ENCODE measurements around the gene LGALS8. TPM values are rescaled to one million over a fixed set of nuclear protein-coding genes. Genes with fewer than 3 reads are reported as not detected.
"Not testable (repeated sequence)": the region's sequence is repeated elsewhere in the genome, so short reads cannot be mapped to it uniquely, and the experiment has no call there.

LGALS8 gene
- polyA plus RNA-seq, 1 donor (not counting 4 experiments of a cell fraction or from before 2014, with no cell fraction given): 75.2 TPM

DNA sequence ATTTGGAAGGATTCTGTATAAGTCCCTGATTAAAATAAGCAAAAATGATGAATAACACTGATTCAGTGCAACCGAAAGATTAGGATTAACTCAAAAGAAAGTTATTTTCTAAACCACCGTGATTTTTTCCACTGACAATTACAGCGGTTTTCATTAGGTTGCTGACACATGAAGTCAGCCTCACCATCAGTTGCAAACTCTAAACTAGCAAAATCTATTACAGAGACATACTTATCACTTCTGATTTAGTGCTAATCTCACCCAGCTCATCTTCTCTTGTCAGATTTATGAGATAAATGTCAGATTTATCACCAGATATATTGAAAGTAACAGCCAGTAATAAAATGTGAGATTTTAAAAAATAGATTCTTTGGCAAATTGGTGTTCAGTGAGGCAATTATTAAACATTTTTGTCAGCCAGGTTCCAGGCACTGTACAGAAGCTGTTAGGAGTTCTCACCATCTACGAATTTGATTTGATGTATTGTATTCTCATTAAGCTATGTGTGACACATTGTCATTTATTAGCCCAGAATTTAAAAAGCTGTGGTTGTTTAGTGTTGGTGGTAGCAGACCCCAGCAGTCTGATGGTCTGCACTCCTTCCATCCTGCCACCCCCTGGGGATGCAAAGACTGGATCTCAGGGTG, 37.3 kb upstream of the LGALS8 start:
- H3K27ac ChIP-seq (ENCODE audit: control insufficient read depth, insufficient read depth, low read length): no peak overlapping the region
- no peak overlapping the region for H3K4me3 ChIP-seq (ENCODE audit: control insufficient read depth in 2 of 3, extremely low read depth in 1 of 3, insufficient read depth in 2 of 3, low read depth in 1 of 3, low read length in 3 of 3)
- no peak overlapping the region for H3K9ac ChIP-seq (ENCODE audit: control insufficient read depth, extremely low read depth, insufficient read depth, low read length)
- H2AFZ ChIP-seq (ENCODE audit: control insufficient read depth, low read length): no peak overlapping the region
- H3K9me1 ChIP-seq (ENCODE audit: control insufficient read depth, extremely low read depth, insufficient read depth, low read length): no peaks in the 10 kb centered on the region
- H4K20me1 ChIP-seq (ENCODE audit: control insufficient read depth, extremely low read depth, insufficient read depth, low read length): no peaks in the 10 kb centered on the region
- no peaks in the 10 kb centered on the region for H3K27me3 ChIP-seq (ENCODE audit: control insufficient read depth, extremely low read depth, insufficient read depth, low read length)
- dilution Hi-C loops (cut with MboI; ENCODE audit: extremely low pct_ligation_motif_present, low sequenced_read_pairs): no loop called here
- no peak overlapping the region for H3K4me2 ChIP-seq (ENCODE audit: control insufficient read depth, extremely low read depth, insufficient read depth, low read depth, low read length)
- H3K36me3 ChIP-seq (ENCODE audit: control insufficient read depth in 2 of 2, extremely low read depth in 1 of 2, insufficient read depth in 2 of 2, low read length in 2 of 2): peaks cover 5 to 9% of the 10 kb centered on the region in 2 experiments
- TF ChIP-seq, protein P1, sequence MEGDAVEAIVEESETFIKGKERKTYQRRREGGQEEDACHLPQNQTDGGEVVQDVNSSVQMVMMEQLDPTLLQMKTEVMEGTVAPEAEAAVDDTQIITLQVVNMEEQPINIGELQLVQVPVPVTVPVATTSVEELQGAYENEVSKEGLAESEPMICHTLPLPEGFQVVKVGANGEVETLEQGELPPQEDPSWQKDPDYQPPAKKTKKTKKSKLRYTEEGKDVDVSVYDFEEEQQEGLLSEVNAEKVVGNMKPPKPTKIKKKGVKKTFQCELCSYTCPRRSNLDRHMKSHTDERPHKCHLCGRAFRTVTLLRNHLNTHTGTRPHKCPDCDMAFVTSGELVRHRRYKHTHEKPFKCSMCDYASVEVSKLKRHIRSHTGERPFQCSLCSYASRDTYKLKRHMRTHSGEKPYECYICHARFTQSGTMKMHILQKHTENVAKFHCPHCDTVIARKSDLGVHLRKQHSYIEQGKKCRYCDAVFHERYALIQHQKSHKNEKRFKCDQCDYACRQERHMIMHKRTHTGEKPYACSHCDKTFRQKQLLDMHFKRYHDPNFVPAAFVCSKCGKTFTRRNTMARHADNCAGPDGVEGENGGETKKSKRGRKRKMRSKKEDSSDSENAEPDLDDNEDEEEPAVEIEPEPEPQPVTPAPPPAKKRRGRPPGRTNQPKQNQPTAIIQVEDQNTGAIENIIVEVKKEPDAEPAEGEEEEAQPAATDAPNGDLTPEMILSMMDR (optimal IDR thresholded peaks at IDR 0.05 in 1 of 3, IDR thresholded peaks at IDR 0.05 in 1 of 3, conservative IDR thresholded peaks at IDR 0.05 in 1 of 3; ENCODE audit: extremely low read depth in 1 of 3, insufficient read depth in 2 of 3, low read length in 3 of 3): no peak
- TF ChIP-seq EZH2 (IDR thresholded peaks at IDR 0.05; ENCODE audit: low read length): no peak
- no peaks in the 10 kb centered on the region for H3K9me3 ChIP-seq (ENCODE audit: control insufficient read depth, low read depth, low read length)
- H3K4me1 ChIP-seq (ENCODE audit: control insufficient read depth, extremely low read depth, insufficient read depth, low read length): no peaks in the 10 kb centered on the region
- H3K79me2 ChIP-seq (ENCODE audit: control insufficient read depth, insufficient read depth, low read length): no peaks in the 10 kb centered on the region
- FAIRE-seq: no peak
- no peak for DNase-seq (ENCODE audit: low read depth, low spot score)

DNA sequence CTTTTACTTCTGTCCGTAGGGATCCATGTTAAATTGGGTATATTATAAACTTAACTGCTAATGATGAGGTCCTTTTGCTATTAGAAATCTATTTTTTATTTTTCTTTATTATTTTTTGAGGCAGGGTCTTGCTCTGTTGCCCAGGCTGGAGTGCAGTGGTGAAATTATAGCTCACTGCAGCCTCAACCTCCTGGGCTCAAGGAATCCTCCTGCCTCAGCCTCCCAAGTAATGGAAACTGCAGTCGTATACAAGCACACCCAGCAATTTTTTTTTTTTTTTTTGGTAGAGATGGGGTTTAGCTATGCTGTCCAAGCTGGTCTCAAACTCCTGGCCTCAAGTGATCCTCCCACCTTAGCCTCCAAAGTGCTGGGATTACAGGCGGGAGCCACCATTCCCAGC, 34.6 kb upstream of the LGALS8 start:
- H2AFZ ChIP-seq (ENCODE audit: control insufficient read depth, low read length); H3K27ac ChIP-seq (ENCODE audit: control insufficient read depth, insufficient read depth, low read length); H4K20me1 ChIP-seq (ENCODE audit: control insufficient read depth, extremely low read depth, insufficient read depth, low read length); FAIRE-seq; H3K79me2 ChIP-seq (ENCODE audit: control insufficient read depth, insufficient read depth, low read length); DNase-seq (ENCODE audit: low read depth, low spot score); dilution Hi-C loops (cut with MboI; ENCODE audit: extremely low pct_ligation_motif_present, low sequenced_read_pairs); H3K9ac ChIP-seq (ENCODE audit: control insufficient read depth, extremely low read depth, insufficient read depth, low read length); H3K27me3 ChIP-seq (ENCODE audit: control insufficient read depth, extremely low read depth, insufficient read depth, low read length); H3K9me3 ChIP-seq (ENCODE audit: control insufficient read depth, low read depth, low read length); H3K4me1 ChIP-seq (ENCODE audit: control insufficient read depth, extremely low read depth, insufficient read depth, low read length); H3K4me3 ChIP-seq (ENCODE audit: control insufficient read depth in 2 of 3, extremely low read depth in 1 of 3, insufficient read depth in 2 of 3, low read depth in 1 of 3, low read length in 3 of 3); H3K9me1 ChIP-seq (ENCODE audit: control insufficient read depth, extremely low read depth, insufficient read depth, low read length); H3K4me2 ChIP-seq (ENCODE audit: control insufficient read depth, extremely low read depth, insufficient read depth, low read depth, low read length); H3K36me3 ChIP-seq (ENCODE audit: control insufficient read depth in 2 of 2, extremely low read depth in 1 of 2, insufficient read depth in 2 of 2, low read length in 2 of 2): not testable (repeated sequence)
